HG03159 (cell line): ENCODE results near the gene LRRC31.

Experiments used
- ATAC-seq: cut with Tn5 transposase; IDR thresholded peaks from one replicate; pipeline ENCODE4 v1.9.1; 2021; ENCODE audit warnings: mild to moderate bottlenecking, moderate library complexity; ENCODE audit not compliant: unreplicated experiment

The LRRC31 gene

DNA sequence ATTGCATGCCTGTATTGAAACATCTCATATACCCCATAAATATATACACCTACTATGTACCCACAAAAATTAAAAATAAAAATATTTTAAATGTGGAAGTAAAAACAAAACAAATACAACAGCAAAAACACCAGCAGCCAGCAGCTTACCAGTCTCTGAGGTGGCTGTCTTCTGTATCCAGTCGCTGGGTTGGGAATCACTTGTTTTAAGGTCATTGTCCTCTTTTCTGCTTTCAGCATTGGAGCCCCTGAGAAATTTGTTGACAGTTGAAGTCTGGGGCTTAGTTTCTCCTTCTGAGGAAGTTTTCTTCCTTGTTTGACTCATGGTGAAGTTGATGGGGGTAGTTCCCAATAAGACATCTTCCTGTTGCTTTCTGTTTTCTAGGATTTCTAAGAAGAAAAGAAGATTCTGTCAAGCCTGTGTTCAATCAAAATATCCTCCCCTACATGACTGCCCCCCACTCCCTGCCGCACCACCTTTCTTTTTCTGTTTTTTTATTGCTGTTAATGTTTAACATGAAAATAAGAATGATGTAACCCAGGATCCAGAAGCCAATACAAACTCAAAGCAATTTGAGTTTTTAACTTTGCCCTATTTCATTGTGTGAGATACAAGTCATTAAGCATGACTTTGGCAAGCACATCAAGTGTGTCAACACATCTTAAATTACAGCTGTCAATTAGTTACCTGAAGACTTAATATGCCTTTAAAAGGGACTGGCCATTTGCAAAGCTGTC is at the start of gene LRRC31:
LRRC31 (minus strand) TSS at position 452 of the 737 bp plus-strand sequence; CDS start at position 324, 128 bp downstream.
- no peak for ATAC-seq

DNA sequence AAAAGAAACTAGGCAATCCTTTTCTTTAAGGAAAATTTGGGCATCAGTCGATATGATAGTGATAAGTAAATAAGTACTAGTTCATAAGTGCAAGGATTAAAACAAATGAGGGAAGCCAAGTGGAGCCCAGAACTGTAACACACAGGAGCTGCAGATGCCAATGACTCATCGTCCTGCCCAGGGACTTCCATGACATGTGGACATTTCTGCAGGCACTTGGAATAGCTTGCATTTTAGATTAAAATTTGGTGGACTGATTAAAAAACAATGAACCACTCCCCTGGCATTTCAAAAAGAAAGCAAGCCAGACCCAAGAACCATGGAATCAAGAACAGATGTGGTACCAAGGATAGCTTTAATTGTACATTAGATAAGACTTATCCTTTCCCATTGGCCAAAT is 44.6 kb upstream of the LRRC31 start:
- ATAC-seq, result no peak

DNA sequence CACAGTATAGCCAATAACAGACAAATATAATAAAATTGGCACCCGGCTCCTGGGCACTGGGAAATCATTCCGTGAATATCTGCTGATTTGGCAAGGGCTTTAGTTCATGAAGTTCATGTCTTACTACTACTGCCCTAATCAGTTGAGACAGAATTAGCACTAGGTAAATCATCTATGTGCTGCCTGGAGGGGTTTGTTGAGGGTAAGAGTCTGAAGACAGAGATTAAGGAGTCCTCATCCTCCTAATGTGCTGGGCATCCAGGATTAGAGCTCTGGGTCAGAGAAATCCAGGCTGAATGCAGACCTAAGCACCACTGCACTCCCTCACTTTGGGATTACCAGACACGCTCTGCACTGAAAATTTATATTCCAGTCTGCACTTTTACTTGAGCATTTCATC is 43.6 kb upstream of the LRRC31 start:
- ATAC-seq, result no peak

DNA sequence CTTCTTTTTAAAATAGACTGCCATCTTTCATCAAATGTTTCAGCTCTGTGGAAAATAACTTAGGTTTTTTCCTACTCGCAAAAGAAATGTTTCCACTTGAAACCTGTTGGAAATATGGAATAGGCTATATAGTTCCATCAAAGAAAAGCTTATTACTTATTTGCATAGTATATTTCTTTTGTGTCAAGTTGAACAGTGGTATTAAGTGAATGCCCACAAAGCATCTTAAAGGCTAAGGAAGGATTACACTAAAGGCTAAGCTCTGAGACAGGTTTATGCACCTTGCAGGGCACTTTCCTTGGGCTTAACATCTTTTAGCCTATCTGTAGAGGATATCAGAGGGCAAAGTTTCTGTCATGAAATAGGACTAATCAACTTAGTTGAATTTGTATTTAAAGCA is 41.5 kb upstream of the LRRC31 start, which contains the start of gene SAMD7:
SAMD7 (plus strand) TSS at position 301 of the 400 bp plus-strand sequence. CDS start 7,927 bp downstream, outside the sequence.
- ATAC-seq, result no peak

DNA sequence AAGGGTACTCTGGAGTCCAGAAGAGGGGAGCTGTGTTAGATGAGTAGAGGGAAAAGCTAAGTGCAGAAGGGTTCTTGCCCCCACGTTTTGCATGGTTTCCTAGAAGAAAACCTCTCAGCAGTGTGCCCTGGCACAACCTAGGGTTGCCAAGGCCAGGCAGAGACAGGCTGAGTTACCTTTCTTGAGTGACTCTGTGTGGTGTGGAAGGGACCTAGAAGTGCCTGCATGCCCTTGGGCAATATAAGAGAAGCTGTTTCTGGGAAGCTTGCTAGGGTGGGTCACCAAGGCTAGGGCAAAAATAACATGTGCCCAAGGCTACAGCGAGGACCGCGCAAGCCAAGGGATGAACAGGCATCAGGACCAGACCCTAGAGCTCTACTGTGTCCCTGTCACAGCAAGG is 38.2 kb upstream of the LRRC31 start:
- ATAC-seq, result no peak

DNA sequence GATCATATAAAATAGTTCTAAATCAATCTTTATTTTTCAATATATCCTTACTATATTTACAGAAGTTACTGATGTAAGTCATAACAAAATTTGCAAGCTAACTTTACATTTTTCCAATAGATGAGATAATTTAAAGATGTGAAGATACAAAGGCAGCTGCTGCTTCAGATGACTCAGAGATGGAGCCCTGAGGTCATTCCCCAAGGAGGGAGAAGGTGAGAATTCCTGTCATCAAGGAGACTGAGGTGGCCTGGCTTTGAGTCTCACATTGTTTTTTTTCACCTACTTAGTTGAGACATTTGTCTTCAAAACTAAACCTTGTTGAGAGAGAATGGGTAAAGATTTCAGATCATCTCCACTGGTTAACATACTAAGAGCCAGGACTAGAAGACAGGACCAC is 37.7 kb upstream of the LRRC31 start:
- no peak for ATAC-seq

DNA sequence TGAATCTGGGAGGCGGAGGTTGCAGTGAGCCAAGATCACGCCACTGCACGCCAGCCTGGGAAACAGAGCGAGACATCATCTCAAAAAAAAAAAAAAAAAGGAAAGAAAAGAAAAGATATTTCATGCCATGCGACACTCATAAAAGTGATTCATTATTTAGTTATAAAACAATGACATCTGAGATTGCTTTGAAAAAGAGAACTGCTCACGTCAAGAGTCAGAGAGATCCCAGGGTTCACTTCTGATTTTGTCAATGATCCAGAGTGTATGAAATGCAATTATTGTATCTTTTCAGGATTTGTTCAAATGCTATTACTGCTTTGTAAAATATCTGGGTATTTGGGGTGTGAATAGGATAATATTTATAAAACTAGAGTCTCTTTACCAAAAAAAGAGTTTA is 35.7 kb upstream of the LRRC31 start:
- no peak for ATAC-seq

DNA sequence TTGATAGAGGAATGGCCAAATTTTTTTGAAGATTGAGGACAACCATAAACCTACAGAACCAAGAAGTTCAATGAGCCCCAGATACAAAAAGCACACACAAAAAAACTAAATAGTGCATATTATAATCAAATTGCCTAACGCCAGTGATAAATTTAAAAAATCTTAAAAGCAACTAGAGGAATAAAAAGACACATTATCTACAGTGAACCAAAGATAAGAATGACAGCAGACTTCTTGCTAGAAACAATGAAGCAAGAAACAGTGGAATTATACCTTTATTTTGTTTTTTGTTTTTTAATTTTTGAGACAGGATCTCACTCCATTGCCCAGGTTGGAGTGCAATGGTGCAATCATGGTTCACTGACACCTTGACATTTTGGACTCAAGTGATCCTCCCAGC is 31.7 kb upstream of the LRRC31 start:
- no peak for ATAC-seq

DNA sequence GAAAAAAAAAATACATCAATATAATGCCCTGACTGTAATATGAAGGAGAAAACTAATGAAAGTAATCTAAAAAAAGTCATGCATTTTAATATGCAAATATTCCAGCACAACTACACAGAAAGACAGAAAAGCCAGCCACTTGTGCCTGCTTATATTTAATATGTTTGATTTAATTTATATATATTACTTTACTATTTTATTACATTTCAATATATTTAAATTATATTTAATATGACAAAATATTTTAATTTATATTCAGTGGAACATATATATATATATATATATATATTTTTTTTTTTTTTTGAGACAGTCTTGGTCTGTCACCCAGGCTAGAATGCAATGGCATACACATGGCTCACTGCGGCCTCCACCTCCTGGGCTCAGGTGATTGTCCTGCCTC is 27.5 kb upstream of the LRRC31 start:
- ATAC-seq, result no peak

DNA sequence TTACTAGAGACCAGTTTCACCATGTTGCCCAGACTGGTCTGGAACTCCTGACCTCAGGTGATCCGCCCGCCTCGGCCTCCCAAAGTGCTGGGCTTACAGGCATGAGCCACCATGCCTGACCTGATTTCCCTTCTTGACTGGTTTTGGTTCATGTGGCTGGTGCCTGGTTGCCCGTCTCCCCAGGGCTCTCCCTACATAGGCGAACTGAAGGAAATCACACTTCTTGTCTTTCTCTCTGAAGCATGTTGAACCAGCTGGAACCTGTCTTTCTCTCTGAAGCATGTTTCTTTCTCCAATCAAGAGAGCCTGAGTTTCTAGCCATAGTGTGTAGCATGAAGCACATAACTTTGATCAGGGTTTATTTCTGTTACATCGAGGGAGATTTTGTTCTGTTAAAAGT is 25.3 kb upstream of the LRRC31 start:
- no peak for ATAC-seq

DNA sequence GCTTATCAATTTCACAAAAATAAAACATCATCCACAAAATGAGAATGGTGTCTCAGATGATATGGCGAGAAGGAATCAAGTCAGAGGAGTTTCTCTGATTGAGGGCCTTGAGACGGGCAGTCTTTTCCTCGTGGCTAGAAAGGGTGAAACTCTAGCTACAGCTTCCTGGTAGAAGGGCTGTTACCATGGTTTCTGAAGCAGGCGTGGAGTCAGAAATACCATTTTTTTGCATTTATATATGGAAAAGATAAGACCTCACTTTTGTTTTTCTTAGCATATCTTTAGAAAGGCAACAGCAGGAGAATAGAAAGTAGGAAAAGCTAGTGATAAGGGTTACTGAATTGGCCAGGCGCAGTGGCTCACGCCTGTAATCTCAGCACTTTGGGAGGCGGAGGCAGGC is 24.4 kb upstream of the LRRC31 start:
- ATAC-seq, result no peak

DNA sequence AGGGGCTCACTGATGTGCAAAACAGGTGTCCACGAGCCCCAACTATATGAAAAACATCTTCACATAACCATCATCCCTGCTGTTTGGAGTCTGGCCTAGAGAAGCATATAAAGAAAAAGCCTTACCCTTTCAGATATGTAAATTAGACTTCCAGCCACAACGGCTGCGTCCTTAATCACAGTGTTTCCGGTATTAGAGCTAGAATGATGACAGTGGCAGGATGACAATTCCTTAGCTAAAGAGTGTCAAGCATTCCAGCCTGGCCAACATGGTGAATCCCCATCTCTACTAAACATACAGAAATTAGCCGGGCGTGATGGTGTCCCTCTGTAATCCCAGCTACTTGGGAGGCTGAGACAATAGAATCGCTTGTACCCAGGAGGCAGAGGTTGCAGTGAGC is 22.2 kb upstream of the LRRC31 start:
- ATAC-seq, result no peak

DNA sequence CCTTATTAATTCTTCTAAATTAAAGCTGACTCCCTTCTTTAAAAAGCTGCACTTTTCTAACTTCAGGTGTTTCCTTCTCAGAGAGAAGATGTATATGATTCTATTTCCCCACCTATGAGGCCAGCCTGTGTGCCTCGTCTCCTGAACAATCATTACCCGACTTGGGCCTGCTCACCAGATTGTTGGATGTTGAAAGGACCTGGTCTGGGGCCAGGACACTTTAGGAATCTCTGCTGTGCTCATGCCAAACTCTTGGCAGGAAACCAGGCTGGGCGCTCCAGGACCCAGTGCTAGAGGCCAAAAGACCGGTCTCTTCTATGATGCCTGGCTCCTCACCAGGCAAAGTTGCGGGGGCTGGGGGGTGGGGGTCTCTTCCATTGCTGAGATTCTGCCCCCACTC is 16.9 kb upstream of the LRRC31 start:
- ATAC-seq, result no peak

DNA sequence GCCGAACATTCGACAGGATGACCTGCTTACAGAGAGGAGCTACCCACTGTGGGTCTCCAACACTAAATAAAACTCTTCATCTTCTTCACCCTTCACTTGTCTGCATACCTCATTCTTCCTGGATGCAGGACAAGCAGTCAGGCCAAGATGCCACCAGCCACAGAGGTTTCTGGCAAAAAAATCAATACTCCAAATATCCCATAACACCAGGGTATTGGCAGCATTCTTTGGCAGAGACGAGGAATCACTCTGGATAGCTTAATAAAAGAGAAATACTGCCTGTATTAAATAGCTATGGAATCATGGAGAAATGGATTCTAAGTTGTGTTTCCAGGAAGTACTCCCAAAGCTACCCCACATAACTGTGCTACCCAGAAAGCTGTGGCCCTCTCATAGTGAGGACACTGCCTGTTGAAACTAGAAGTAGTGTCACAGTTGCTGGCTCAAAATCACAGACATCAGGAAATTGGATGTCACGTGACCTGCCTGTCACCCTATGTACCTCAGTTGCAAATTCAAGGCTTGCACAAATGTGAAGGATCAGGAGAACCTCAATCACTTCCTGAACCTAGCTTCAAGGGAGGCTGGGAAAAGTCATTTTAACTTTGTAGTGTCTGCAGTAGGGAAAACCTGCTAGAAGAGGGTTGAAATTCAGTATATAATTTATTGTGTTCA is 11.0 kb upstream of the LRRC31 start:
- no peak for ATAC-seq

DNA sequence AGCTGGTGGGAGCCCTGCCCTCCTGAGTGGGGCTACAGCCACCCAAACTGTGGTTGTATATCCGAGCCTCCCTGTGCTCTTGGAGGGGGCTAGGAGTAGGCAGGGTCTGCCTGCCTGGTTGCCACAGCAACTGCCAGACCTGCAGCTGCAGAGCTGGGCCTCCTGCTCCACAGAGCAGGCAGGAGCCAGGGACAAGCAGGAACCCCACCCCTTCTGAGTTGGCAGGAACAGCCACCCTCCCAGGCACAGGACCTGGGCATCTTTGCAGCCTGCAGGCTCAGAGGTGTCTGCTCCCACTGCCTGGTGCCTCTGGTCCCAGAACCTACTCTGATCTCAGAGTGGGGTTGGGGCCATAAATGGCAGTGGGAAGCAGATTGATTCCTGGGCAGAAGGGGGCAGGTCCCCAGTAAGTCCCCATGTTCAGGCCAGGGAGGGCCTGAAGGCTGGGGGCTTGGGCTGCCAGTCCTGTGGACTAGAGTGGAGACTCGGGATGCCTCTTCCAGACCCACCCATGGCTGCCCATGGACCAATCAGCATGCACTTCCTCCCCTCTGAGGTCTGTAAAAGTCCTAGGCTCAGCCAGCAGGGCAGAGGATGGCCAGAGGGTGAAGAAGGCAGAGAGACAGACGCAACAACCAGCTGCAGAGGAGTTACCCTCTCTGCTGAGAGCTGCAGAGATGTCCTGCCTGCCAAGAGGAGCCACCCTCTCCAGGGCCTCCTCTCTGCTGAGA is 10.3 kb upstream of the LRRC31 start:
- ATAC-seq, result no peak

DNA sequence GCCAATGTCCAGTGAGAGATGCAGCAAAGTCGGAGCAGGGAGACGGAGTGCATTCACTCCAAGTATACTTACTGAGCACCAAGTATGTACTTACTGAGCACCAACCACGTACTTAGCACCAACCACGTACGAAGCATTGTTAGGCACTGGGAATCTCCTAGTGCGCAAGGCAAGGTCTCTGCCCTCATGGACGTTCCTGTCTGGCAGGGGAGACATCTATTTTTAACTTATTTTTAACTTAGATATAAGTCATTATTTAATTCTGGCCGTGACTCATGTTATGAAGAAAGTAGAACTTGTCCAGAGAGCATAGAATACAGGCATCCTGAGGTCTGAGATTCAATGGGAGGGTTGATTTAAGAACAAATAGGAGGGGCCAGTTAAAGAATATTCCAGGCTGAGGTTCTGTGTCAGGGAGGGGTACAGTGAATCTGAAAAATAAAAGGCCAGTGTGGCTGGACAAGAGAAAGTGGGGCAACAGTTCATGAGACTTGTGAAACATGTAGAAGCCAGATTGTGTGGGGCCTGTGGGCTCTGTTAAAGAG is 9.3 kb upstream of the LRRC31 start:
- no peak for ATAC-seq

DNA sequence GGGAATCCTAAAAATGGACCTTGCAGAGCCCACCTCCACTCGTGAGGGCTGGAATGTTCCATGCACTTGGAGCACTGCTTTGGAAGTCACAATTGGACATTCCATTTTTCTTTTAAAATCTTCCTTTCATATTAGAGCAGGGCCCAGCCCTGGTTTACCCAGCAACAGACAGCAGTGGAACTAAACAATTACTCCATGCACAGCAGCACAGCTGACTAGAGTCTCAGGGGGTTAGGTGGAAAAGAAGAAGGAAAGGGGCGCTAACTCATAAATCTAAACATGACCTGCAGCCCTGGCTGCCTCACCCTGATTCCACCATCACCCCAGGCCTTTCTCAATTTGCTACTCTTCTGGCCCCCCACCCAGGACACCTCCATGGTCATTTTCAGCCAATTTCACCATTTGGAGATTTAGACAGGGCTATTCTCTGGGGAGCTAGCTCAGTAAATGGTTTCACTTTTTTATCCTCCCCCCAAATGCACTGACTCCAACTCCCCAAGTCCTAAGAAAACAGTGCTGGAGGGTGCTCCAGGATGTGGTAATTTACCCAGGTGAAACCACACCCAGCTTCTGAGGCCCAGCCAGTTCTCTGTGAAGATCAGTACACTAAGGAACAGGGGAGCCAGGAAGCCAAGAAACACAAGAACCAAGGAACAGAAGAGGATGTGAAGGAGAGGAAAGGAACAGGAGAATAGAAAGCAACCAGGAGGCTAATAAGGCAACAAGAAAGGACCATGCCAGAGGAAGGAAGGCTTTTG is 1.6 kb upstream of the LRRC31 start:
- no peak for ATAC-seq

DNA sequence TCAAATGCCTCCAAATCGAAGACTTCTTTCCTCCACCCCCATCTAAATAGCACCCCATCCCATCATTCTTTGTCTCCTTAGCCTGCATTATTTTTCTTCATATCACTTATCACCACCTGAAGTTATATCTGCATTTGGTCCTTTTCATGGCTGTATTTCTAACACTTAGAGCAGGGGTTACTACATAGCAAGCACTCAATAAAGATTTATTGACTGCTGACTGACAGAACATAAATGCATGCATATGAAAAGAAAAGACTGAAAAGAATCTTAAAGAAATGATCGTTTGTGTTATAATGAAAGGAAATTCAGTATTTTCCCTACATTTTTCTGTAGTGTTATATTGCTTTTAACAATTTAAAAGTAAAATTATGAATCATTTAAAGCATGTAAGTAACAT is 1.4 kb downstream of the LRRC31 start:
- no peak for ATAC-seq

DNA sequence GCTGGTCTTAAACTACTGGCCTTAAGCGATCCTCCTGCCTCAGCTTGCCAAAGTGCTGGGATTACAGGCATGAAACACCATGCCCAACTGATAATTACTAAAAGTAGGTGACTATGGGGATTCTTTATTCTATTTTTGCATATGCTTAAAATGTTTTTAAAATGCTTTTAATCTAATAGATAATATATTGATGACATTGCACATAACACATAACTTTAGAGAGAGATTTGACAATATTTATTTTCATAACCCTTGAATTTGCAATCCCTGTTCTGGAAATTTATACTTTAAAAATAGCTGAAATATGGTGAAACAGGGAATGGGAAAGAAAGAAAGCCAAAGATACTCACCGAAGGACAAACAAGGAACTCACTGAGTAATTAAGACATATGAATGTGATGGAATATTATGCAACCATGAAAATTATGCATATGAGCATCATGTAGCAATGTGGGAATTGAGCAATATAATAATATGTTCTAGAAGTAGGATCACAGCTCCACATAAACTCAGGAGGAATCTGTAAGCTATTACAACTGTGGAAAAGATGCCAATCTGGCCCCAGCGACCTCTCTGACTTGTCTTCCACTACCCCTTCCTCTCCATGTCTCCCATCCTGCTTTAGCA is 2.0 kb downstream of the LRRC31 start:
- no peak for ATAC-seq

DNA sequence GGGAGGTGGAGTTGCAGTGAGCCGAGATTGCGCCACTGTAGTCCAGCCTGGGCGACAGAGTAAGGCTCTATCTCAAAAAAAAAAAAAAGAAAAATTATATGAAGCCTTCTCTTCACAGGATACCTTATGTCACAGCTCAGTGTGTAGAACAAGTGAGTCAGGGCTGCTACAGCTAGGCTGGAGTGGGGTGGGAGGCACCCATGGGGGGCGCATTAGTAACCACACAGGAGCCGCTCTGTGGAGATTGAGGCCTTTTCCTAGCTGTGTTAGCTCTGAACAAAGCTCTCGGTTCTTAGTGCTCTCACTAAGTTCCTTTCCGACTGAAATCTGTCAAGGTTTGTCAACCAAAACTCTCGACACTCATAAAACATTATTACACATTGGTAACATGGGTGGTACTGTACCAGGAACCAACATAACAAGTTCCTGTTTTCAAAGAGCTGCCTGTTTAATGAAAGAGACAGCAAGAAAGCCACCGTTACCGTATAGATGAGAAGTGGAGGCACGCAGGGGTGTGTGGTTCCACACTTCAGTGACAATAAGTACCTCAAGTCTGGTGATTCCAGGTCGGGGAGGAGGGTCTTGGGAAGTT is 4.5 kb downstream of the LRRC31 start:
- ATAC-seq, result peak; percentile 50
